Karpas-422 (cell line): ENCODE data around the gene SLC22A16. TPM values are rescaled to one million over a fixed set of nuclear protein-coding genes. Genes with fewer than 3 reads are reported as not detected.

ENCODE experiments used
- DNase-seq: peaks from one replicate; pipeline ENCODE4 v3.0.0-alpha.2; 2015
- H2AFZ ChIP-seq: fragments of 200-600 bp; sonication (generic); 2 replicates; pipeline ENCODE4 v1.6.1; 2014; ENCODE audit warnings: antibody characterized with exemption, low read length, mixed read lengths
- H3K27ac ChIP-seq: fragments of 200-600 bp; sonication (generic); 2 replicates; pipeline ENCODE4 v1.5.1; 2014; ENCODE audit warnings: mild to moderate bottlenecking, low read length, moderate library complexity
- H3K27me3 ChIP-seq: fragments of 200-600 bp; sonication (generic); 2 replicates; pipeline ENCODE4 v1.6.1; 2014; ENCODE audit warnings: low read length, mixed read lengths
- H3K36me3 ChIP-seq: fragments of 200-600 bp; sonication (generic); 2 replicates; pipeline ENCODE4 v1.6.1; 2014; ENCODE audit warnings: low read length, mixed read lengths; ENCODE audit not compliant: insufficient read depth
- H3K4me1 ChIP-seq: fragments of 200-600 bp; sonication (generic); 2 replicates; pipeline ENCODE4 v1.6.1; 2014; ENCODE audit warnings: mild to moderate bottlenecking, low read length, mixed read lengths
- H3K4me2 ChIP-seq: fragments of 200-600 bp; sonication (generic); 2 replicates; pipeline ENCODE4 v1.6.1; 2014; ENCODE audit warnings: low read length, low read depth, mild to moderate bottlenecking; ENCODE audit not compliant: poor library complexity, severe bottlenecking
- H3K4me3 ChIP-seq: fragments of 200-600 bp; sonication (generic); 2 replicates; pipeline ENCODE4 v1.5.1; 2014; ENCODE audit warnings: mild to moderate bottlenecking, antibody characterized with exemption, low read length, mixed read lengths
- H3K79me2 ChIP-seq: fragments of 200-600 bp; sonication (generic); 2 replicates; pipeline ENCODE4 v1.6.1; 2014; ENCODE audit warnings: mild to moderate bottlenecking, low read length, mixed read lengths
- H3K9ac ChIP-seq: fragments of 200-600 bp; sonication (generic); 2 replicates; pipeline ENCODE4 v1.6.0; 2014; ENCODE audit warnings: low read length
- H3K9me2 ChIP-seq: fragments of 200-600 bp; sonication (generic), shearing (Covaris generic); replicated peaks from 2 replicates; pipeline ENCODE4 v1.6.0; 2014; ENCODE audit warnings: mild to moderate bottlenecking, low read length, moderate library complexity; ENCODE audit not compliant: insufficient read depth
- H3K9me3 ChIP-seq: fragments of 300-700, 200-600 bp; sonication (generic); 2 replicates; pipeline ENCODE4 v1.6.1; 2014; ENCODE audit warnings: low read length, mixed read lengths
- H4K20me1 ChIP-seq: fragments of 200-600 bp; sonication (generic); 2 replicates; pipeline ENCODE4 v1.6.1; 2014; ENCODE audit warnings: mild to moderate bottlenecking, antibody characterized with exemption, low read length, low read depth; ENCODE audit not compliant: insufficient read depth
- total RNA-seq: library from RNA; depleted of rRNA; stranded (reverse); fragments of >200 nt; shearing (Covaris generic); gene quantifications from 2 replicates; pipeline ENCODE4 v1.2.3, GENCODE V29; 2014; ENCODE audit warnings: low replicate concordance

Gene SLC22A16
- total RNA-seq, 1 experiment from 2014 or later: not detected

DNA sequence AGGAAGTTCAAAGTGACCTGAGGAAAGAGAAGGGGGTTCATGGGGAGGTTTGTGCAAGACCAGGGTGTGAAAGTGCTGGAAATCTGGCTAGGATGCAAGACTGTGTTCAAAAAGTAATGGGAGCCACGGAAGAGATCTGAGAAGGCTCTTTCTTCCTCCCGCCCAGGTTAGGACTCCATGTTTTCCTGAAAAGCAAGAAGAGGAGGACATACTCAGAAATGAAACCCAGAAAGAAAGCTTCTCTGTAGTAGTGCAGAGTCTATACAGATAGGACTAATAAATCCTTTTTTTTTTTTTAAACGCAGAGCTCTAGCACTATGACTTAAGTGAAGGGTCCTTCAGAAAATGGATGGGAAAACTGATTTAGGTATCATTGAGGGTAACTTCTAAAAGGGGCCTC lies 57.8 kb downstream of the SLC22A16 start:
- Histone ChIP-seq H3K4me3 (no peak overlapping the region), H3K79me2 (no peaks in the 10 kb centered on the region), H3K9ac (no peak overlapping the region), H3K27ac (no peak overlapping the region), H2AFZ (no peak overlapping the region), H3K9me3 (no peaks in the 10 kb centered on the region), H3K4me2 (no peak overlapping the region), H3K36me3 (no peaks in the 10 kb centered on the region), H4K20me1 (no peaks in the 10 kb centered on the region), H3K27me3 (no peaks in the 10 kb centered on the region), H3K4me1 (no peaks in the 10 kb centered on the region), H3K9me2 (no peaks in the 10 kb centered on the region)
- DNase-seq: no peak

DNA sequence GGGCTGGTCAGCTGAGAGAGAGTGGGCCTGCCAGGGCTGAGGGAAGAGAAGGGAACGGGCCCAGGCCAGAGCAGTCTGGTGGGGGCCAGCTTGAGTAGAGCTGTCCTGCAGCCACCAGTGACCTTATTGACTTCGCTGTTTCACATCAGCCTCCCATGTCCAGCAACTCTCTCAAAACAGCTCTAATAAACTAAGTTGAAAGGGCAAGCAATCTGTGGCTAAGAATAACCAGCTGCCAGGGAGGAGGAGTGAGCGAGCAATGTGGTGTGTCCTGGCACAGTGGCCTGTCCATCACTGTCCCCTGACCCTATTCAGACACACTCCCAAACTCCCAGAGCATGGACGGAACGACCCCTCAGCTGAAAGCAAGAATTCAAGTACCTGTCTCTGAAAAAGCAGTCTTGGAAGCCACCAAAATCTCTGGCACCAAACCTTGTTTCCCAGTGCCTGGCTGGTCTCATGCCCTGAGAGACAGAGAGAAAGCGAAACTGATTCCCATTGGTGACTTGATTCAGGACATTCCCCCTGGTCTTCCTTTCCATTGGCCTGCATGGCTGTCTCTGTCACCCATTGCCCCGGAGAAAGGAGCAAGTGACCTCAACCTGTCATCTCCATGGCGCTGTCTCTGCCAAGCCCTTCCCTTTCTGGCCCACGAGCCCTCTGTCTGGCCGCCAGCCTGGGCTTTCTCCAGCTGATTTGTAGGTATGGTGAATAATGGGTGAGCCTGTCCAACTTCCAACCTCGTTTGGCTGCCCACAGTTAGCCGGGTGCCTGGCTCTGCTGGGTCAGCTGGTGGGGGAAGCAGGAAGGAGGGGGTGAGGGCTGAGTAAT lies 61.1 kb downstream of the SLC22A16 start, which contains the start of gene DDO:
DDO (minus strand) TSS at position 490 of the 831 bp plus-strand sequence. CDS start 2,113 bp downstream, outside the sequence.
- Histone ChIP-seq H3K27me3 (no peaks in the 10 kb centered on the region), H3K79me2 (no peaks in the 10 kb centered on the region), H3K4me1 (no peaks in the 10 kb centered on the region), H4K20me1 (no peaks in the 10 kb centered on the region), H3K9me2 (no peaks in the 10 kb centered on the region), H2AFZ (no peak within 1 kb of the TSS), H3K9me3 (no peaks in the 10 kb centered on the region), H3K4me3 (no peak within 1 kb of the TSS), H3K27ac (no peak within 1 kb of the TSS), H3K4me2 (no peak within 1 kb of the TSS), H3K9ac (no peak within 1 kb of the TSS), H3K36me3 (no peaks in the 10 kb centered on the region)
- DNase-seq: no peak

DNA sequence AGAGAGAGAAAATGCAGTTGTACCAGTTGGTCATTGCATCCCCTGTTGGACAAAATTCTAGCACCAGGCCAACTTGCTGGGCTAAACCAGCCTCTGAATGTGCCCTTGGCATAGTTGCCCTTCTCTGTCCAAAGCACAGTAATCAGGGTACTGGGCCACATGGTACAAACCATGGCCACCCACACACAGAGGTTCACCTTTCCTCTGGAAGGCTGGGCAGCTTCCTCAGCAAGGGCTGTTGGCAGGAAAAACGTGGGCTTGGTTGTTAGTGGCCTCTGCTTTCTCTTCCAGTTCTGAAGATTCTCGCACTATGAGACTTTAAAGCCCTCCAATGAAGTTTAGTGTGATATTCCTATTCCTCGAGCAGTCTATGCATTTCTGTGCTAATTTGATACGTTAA lies 61.7 kb downstream of the SLC22A16 start:
- no peak overlapping the region for H2AFZ ChIP-seq

DNA sequence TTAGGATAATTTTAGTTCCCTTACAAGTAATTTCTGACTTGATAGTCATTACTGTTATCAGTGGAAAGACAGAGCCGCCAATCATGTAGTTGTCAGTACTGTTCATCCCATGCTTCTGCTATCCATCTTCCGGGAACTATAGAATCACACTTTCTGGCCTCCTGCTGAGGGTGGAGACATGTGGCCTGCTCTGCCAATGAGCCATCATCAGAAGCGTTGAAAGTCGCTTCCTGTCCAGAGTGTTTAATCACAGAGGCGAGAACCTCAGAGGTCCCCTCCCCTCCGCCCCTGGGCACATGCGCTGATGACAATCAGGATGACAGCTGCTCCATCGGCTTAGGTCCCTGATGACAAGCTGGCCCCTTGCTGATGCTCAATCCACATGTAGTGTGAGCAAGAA lies 64.1 kb downstream of the SLC22A16 start:
- H3K79me2 ChIP-seq: no peaks in the 10 kb centered on the region

More for the DNA sequence above, 61.7 kb downstream of the SLC22A16 start:
- H3K79me2 ChIP-seq: no peaks in the 10 kb centered on the region
- no peak overlapping the region for H3K4me3 ChIP-seq
- H3K9me3 ChIP-seq: no peaks in the 10 kb centered on the region
- no peak for DNase-seq
- no peaks in the 10 kb centered on the region for H3K27me3 ChIP-seq
- H3K4me2 ChIP-seq: no peak overlapping the region
- no peaks in the 10 kb centered on the region for H3K4me1 ChIP-seq
- H3K9ac ChIP-seq: no peak overlapping the region
- no peak overlapping the region for H3K27ac ChIP-seq
- H3K9me2 ChIP-seq: no peaks in the 10 kb centered on the region
- H4K20me1 ChIP-seq: no peaks in the 10 kb centered on the region
- no peaks in the 10 kb centered on the region for H3K36me3 ChIP-seq

DNA sequence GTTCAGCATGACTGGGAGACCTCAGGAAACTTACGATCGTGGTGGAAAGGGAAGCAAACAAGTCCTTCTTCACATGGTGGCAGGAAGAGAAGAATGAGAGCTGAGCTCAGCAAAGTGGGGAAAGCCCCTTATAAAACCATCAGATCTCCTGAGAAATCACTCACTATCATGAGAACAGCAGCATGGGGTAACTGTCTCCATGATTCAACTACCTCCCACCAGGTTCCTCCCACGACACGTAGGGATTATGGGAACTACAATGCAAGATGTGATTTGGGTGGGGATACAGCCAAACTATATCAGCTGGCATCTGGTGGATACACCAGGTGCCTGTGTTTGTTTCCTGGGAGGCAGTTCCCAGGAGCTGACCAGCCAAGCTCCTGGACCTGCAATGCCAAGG lies 65.9 kb downstream of the SLC22A16 start:
- Histone ChIP-seq H3K27me3 (no peaks in the 10 kb centered on the region), H2AFZ (no peak overlapping the region)

More for the DNA sequence above, 64.1 kb downstream of the SLC22A16 start:
- H3K4me3 ChIP-seq: no peak overlapping the region
- no peaks in the 10 kb centered on the region for H3K27me3 ChIP-seq
- H3K9me2 ChIP-seq: no peaks in the 10 kb centered on the region
- H3K36me3 ChIP-seq: no peaks in the 10 kb centered on the region
- no peak overlapping the region for H3K9ac ChIP-seq
- no peak overlapping the region for H3K4me2 ChIP-seq
- no peaks in the 10 kb centered on the region for H3K4me1 ChIP-seq
- no peak overlapping the region for H3K27ac ChIP-seq
- no peaks in the 10 kb centered on the region for H4K20me1 ChIP-seq
- no peaks in the 10 kb centered on the region for H3K9me3 ChIP-seq
- DNase-seq: no peak
- no peak overlapping the region for H2AFZ ChIP-seq

DNA sequence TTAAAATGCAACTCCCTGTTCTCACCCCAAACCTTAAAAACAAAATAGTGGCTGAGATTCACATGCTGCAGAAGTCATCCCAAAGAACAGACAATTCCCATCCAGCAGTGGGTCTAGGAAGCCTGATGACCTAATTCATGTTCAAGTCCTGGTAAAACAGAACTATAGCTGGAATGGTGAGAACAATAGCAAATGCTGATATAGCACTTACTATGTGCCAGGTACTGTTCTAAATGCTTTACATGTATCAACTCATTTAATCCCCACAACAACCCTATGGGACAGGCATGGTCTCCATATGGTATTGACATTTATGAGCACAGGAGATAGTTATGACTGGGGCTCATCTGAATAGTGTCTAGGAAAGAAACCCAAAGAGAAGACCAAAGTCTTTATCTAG lies 66.6 kb downstream of the SLC22A16 start:
- no peak overlapping the region for H3K4me3 ChIP-seq
- no peaks in the 10 kb centered on the region for H4K20me1 ChIP-seq
- no peak overlapping the region for H3K9ac ChIP-seq
- no peak overlapping the region for H2AFZ ChIP-seq
- no peaks in the 10 kb centered on the region for H3K27me3 ChIP-seq
- H3K27ac ChIP-seq: no peak overlapping the region
- H3K4me1 ChIP-seq: no peaks in the 10 kb centered on the region
- no peak overlapping the region for H3K4me2 ChIP-seq
- DNase-seq: no peak
- no peaks in the 10 kb centered on the region for H3K36me3 ChIP-seq
- no peaks in the 10 kb centered on the region for H3K9me2 ChIP-seq
- H3K79me2 ChIP-seq: no peaks in the 10 kb centered on the region
- no peaks in the 10 kb centered on the region for H3K9me3 ChIP-seq

More for the DNA sequence above, 65.9 kb downstream of the SLC22A16 start:
- Histone ChIP-seq H3K9me3 (no peaks in the 10 kb centered on the region), H3K4me2 (no peak overlapping the region), H4K20me1 (no peaks in the 10 kb centered on the region), H3K9me2 (no peaks in the 10 kb centered on the region), H3K4me3 (no peak overlapping the region), H3K36me3 (no peaks in the 10 kb centered on the region), H3K4me1 (no peaks in the 10 kb centered on the region), H3K9ac (no peak overlapping the region), H3K27ac (no peak overlapping the region), H3K79me2 (no peaks in the 10 kb centered on the region)
- no peak for DNase-seq

DNA sequence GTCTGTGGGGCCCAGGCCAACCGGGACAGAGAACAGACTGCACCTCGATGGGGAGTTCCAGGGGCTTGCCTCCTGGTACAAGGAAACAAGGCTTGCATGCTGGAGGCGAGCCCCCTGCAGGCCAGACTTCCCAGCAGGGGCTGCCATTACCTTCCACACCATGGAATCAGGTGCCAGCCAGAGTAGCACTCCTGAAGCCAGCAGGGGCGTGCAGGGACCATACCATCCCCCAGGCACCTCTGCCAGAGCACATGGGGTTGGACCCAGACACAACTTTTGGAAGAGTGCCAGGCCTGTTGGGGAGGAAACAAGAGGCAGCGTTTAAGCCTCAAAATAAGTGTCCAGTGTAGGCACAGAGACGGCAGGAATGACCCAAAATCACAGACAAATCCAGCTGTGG lies 67.5 kb downstream of the SLC22A16 start:
- Histone ChIP-seq H3K79me2 (no peaks in the 10 kb centered on the region), H3K9ac (no peak overlapping the region)

DNA sequence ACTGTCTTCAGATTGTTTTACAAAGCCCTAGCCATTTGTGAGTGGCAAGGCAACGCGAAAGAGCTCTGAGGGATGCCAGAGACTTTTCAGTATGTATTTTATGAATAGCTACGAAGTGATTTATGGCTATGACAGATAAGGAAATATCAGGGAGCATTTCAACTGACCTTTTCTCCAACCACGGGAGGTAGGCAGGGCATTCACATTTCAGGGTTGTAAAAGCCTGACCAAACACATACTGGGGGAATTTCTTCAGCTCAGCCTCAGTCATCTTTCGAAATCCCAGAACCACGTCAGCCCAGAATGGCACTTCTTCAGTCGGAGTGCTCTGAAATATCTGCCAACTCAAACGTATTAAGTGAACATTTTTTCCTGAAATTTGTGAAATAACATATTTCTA lies 71.8 kb downstream of the SLC22A16 start:
- DNase-seq: no peak
- Histone ChIP-seq H3K4me1 (peaks cover 5% of the 10 kb centered on the region), H3K9me3 (no peaks in the 10 kb centered on the region), H3K9me2 (no peaks in the 10 kb centered on the region), H3K4me2 (no peak overlapping the region), H3K36me3 (no peaks in the 10 kb centered on the region), H3K4me3 (no peak overlapping the region), H3K79me2 (no peaks in the 10 kb centered on the region), H3K27ac (no peak overlapping the region), H4K20me1 (no peaks in the 10 kb centered on the region), H3K9ac (no peak overlapping the region), H2AFZ (no peak overlapping the region), H3K27me3 (no peaks in the 10 kb centered on the region)

More for the DNA sequence above, 67.5 kb downstream of the SLC22A16 start:
- Histone ChIP-seq H3K4me3 (no peak overlapping the region), H3K9me2 (no peaks in the 10 kb centered on the region), H3K36me3 (no peaks in the 10 kb centered on the region), H4K20me1 (no peaks in the 10 kb centered on the region), H3K9me3 (no peaks in the 10 kb centered on the region), H3K27ac (no peak overlapping the region), H3K4me2 (no peak overlapping the region), H2AFZ (no peak overlapping the region), H3K27me3 (no peaks in the 10 kb centered on the region), H3K4me1 (no peaks in the 10 kb centered on the region)
- DNase-seq: no peak
